Measurements from ENCODE around the gene PEX3.

Gene PEX3

GRCh38 chr6:143539734-143540133 lies 89.1 kb downstream of the PEX3 start:
- DNase-seq = no peak

DNA sequence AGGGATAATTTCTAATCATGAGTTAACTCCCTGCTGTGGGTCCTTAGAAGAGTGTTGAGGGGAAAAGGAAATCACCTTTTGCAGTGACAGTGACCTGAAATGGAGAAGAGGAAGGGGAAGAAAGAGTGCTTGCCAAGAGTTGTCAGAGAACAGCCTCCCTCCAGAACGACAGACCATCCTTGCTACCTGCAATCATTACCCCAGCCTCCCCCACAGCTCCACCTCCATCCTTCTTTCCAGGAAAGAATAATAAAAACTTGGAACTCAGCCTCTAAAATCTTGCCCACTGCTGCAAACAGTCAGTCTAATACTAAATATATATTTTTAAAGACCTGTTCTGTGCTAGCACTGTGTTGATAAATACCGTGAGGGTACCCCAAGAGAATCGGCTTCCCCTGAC lies 89.6 kb downstream of the PEX3 start:
- DNase-seq = no peak
